HG03571 (cell line): Measurements from ENCODE around the gene TRAPPC2B.
"Not testable (repeated sequence)": the region's sequence is repeated elsewhere in the genome, so short reads cannot be mapped to it uniquely, and the experiment has no call there.

Experiments used
- ATAC-seq: cut with Tn5 transposase; IDR thresholded peaks from one replicate; pipeline ENCODE4 v1.9.1; 2021; ENCODE audit not compliant: unreplicated experiment

Gene TRAPPC2B

GRCh38 chr19:57374179-57374578, 10.8 kb downstream of the TRAPPC2B start:
- no peak for ATAC-seq

GRCh38 chr19:57374647-57375046, 11.3 kb downstream of the TRAPPC2B start:
- not testable (repeated sequence) for ATAC-seq

- no peak for ATAC-seq
Observed at GRCh38 chr19:57376151-57376550, 12.8 kb downstream of the TRAPPC2B start.

GRCh38 chr19:57377498-57378146, 14.3 kb downstream of the TRAPPC2B start:
- no peak for ATAC-seq

- ATAC-seq = no peak
Observed at GRCh38 chr19:57380923-57381322, 17.6 kb downstream of the TRAPPC2B start.

- no peak for ATAC-seq
Observed at GRCh38 chr19:57382806-57383488, 19.6 kb downstream of the TRAPPC2B start.

GRCh38 chr19:57389194-57389729, 25.9 kb downstream of the TRAPPC2B start:
- no peak for ATAC-seq

- ATAC-seq = peak; percentile 97
Observed at GRCh38 chr19:57389730-57390598, 26.6 kb downstream of the TRAPPC2B start, which contains the start of gene ZNF548. TSS of gene ZNF548 (plus strand) at chr19:57389854. CDS start at chr19:57390100, 246 bp downstream.

- no peak for ATAC-seq
Observed at GRCh38 chr19:57395710-57396109, 32.4 kb downstream of the TRAPPC2B start.

- ATAC-seq = no peak
Observed at GRCh38 chr19:57398868-57399267, 35.5 kb downstream of the TRAPPC2B start.

- ATAC-seq = no peak
Observed at GRCh38 chr19:57403737-57404563, 40.6 kb downstream of the TRAPPC2B start.

GRCh38 chr19:57406516-57407123, 43.3 kb downstream of the TRAPPC2B start:
- no peak for ATAC-seq

- ATAC-seq = peak; percentile 96
Observed at GRCh38 chr19:57410877-57411671, 47.7 kb downstream of the TRAPPC2B start, which contains the start of gene ZNF17. TSS of gene ZNF17 (plus strand) at chr19:57411161. CDS start at chr19:57413616, 2,455 bp downstream.
